HepG2 (cell line): ENCODE data around the gene GPR62. TPM values are rescaled to one million over a fixed set of nuclear protein-coding genes. Genes with fewer than 3 reads are reported as not detected.

Source experiments
- BRF2 ChIP-seq: sonication (generic); formaldehyde crosslinking; IDR thresholded peaks from 2 replicates; pipeline ENCODE4 v1.8.1; 2022; ENCODE audit warnings: mild to moderate bottlenecking, missing genetic modification reagents
- ETV5 ChIP-seq: IDR thresholded peaks from 2 replicates; pipeline ENCODE4 v1.6.1; 2018; ENCODE audit warnings: missing biosample characterization, missing genetic modification reagents, inconsistent platforms, borderline replicate concordance
- FOXK1 ChIP-seq: sonication (generic); formaldehyde crosslinking; IDR thresholded peaks from 2 replicates; pipeline ENCODE4 v1.4.0; 2020; ENCODE audit warnings: low read depth, missing genetic modification reagents, borderline replicate concordance
- FOXP1 ChIP-seq, 2 experiments: fragments of 450-650 bp in 1 of 2; IDR thresholded peaks; 2 replicates each; pipeline ENCODE4 v1.6.1; 2017 to 2018; ENCODE audit warnings: antibody characterized with exemption in 1 of 2
- GPN1 ChIP-seq: sonication (generic); formaldehyde crosslinking; IDR thresholded peaks from 2 replicates; pipeline ENCODE4 v1.5.1; 2020; ENCODE audit warnings: missing genetic modification reagents, borderline replicate concordance
- HHEX ChIP-seq: IDR thresholded peaks from 2 replicates; pipeline ENCODE4 v1.6.1; 2016; ENCODE audit warnings: control low read depth
- HNRNPLL ChIP-seq: fragments of 200-400 bp; formaldehyde crosslinking; IDR thresholded peaks from 2 replicates; pipeline ENCODE4 v1.6.1; 2017; ENCODE audit warnings: mild to moderate bottlenecking, low read depth, low read length; ENCODE audit not compliant: poor library complexity, severe bottlenecking
- NFKBIZ ChIP-seq: IDR thresholded peaks from 2 replicates; pipeline ENCODE4 v1.6.1; 2018; ENCODE audit warnings: missing genetic modification reagents, missing compliant biosample characterization
- NR1H2 ChIP-seq: sonication (generic); formaldehyde crosslinking; IDR thresholded peaks from 2 replicates; pipeline ENCODE4 v1.8.1; 2022; ENCODE audit warnings: low read depth, missing genetic modification reagents, borderline replicate concordance
- RNF219 ChIP-seq: sonication (generic); formaldehyde crosslinking; IDR thresholded peaks from 2 replicates; pipeline ENCODE4 v1.5.0; 2020; ENCODE audit warnings: mild to moderate bottlenecking, missing genetic modification reagents
- SETDB1 ChIP-seq: sonication (generic); formaldehyde crosslinking; IDR thresholded peaks from 2 replicates; pipeline ENCODE4 v1.5.1; 2020; ENCODE audit warnings: missing genetic modification reagents, mild to moderate bottlenecking, borderline replicate concordance
- SRSF1 ChIP-seq: fragments of 200-400 bp; formaldehyde crosslinking; optimal IDR thresholded peaks from 2 replicates; pipeline ENCODE3; 2017; ENCODE audit warnings: mild to moderate bottlenecking, low read depth, low read length, moderate library complexity
- TIGD3 ChIP-seq: sonication (generic); formaldehyde crosslinking; IDR thresholded peaks from 2 replicates; pipeline ENCODE4 v1.5.1; 2020; ENCODE audit warnings: mild to moderate bottlenecking, missing genetic modification reagents, borderline replicate concordance
- ZNF225 ChIP-seq: sonication (generic); formaldehyde crosslinking; IDR thresholded peaks from 2 replicates; pipeline ENCODE4 v1.4.0; 2020; ENCODE audit warnings: mild to moderate bottlenecking, missing genetic modification reagents
- ZNF468 ChIP-seq: sonication (generic); formaldehyde crosslinking; IDR thresholded peaks from 2 replicates; pipeline ENCODE4 v1.8.0; 2022; ENCODE audit warnings: mild to moderate bottlenecking, moderate library complexity, missing genetic modification reagents
- polyA plus RNA-seq, 8 experiments: library from polyadenylated mRNA; depleted of rRNA in 3 of 8; stranded (reverse) in 7 of 8; unstranded in 1 of 8; fragments of >200 nt; fragmentation: Illumina TruSeq in 4 of 8; extraction: Trizol in 4 of 8; gene quantifications; 2 replicates each; pipeline versions ENCODE4 v1.2.1 to v1.2.3, GENCODE V29; 2011 to 2016; ENCODE audit warnings: low read depth in 4 of 8, missing spikeins in 1 of 8, mixed read lengths in 1 of 8; ENCODE audit not compliant: insufficient read depth in 1 of 8
- total RNA-seq, 5 experiments: library from RNA; depleted of rRNA; stranded (reverse); fragments of >200 nt; fragmentation: Illumina TruSeq; extraction: Trizol; gene quantifications; 2 replicates each; pipeline ENCODE4 v1.2.3, GENCODE V29; 2016; ENCODE audit warnings: low read depth in 1 of 5
- TF ChIP-seq, protein P1 (sequence below): sonication (generic); formaldehyde crosslinking; IDR thresholded peaks from 2 replicates; pipeline ENCODE4 v1.5.0; 2020; ENCODE audit warnings: missing genetic modification reagents, mild to moderate bottlenecking, borderline replicate concordance
- TF ChIP-seq, protein P2 (sequence below): sonication (generic); formaldehyde crosslinking; IDR thresholded peaks from 2 replicates; pipeline ENCODE4 v1.5.1; 2020; ENCODE audit warnings: missing genetic modification reagents, mild to moderate bottlenecking, borderline replicate concordance

The GPR62 gene
- total and polyA plus RNA-seq, 2 of the 13 experiments (the other 11 are each of a cell fraction or from before 2014, with no cell fraction given), result not detected

DNA sequence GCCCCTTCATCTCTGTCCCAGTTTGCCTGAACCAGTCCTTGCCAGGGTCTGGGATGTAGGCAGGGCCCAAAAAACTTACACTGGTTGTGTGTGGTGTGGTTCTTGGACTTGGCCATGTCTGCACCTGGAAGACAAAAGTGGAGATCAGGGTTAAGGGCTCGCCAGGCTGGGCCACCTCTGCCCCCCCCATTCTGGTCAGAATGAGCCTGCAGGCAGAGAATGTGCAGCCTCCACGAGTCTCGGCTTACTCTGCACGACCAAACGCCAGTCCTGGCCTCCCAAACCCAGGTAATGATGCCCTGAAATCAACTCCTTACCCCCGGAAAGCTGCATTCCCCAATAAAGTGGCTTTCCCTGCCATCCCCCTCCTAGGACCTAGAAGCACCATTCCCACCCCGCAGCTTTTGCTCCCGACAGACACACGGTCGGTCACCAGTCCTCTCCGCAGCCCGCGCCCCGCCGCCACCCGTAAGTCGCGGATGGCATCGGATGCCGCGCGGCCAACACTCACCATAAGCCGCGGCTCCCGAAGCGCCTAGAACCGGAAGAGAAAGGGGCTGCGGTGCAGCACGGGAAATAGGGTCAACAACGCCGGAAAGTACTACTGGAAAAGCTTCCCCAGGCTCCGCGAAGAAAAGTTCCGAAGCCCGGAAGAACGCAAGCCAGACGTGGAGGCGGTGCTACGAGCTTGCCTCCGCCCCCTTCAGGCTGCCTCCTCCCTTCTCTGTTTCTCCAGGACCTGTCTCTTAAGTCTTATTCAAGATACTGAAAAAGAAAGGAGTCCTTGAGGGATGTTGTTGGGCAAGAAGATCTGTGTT, 40.4 kb downstream of the GPR62 start, which contains the start of gene RPL29 (continued):
- peak; percentile 70 for TF ChIP-seq BRF2 (CRISPR knock-in tag)
- peak; percentile 96; the same call in 1 of the 2 replicates for TF ChIP-seq FOXK1 (CRISPR knock-in tag)
- TF ChIP-seq FOXP1 (IDR thresholded peaks at IDR 0.05), result no peak
- no peak for TF ChIP-seq FOXP1 (CRISPR knock-in tag; IDR thresholded peaks at IDR 0.05)
- TF ChIP-seq, protein P1, sequence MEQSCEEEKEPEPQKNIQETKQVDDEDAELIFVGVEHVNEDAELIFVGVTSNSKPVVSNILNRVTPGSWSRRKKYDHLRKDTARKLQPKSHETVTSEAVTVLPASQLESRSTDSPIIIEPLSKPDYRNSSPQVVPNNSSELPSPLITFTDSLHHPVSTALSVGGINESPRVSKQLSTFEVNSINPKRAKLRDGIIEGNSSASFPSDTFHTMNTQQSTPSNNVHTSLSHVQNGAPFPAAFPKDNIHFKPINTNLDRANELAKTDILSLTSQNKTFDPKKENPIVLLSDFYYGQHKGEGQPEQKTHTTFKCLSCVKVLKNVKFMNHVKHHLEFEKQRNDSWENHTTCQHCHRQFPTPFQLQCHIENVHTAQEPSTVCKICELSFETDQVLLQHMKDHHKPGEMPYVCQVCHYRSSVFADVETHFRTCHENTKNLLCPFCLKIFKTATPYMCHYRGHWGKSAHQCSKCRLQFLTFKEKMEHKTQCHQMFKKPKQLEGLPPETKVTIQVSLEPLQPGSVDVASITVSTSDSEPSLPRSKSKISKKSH (CRISPR knock-in tag), result peak; percentile 49; the same call in 1 of the 2 replicates
- peak; percentile 96 for TF ChIP-seq SRSF1
- TF ChIP-seq HHEX (CRISPR knock-in tag), result no peak
- no peak for TF ChIP-seq TIGD3 (CRISPR knock-in tag)
- TF ChIP-seq ETV5 (CRISPR knock-in tag), result peak; percentile 96
- TF ChIP-seq ZNF225, result peak; percentile 56; the same call in 1 of the 2 replicates
- TF ChIP-seq NFKBIZ (CRISPR knock-in tag), result no peak
- no peak for TF ChIP-seq SETDB1 (CRISPR knock-in tag)
- TF ChIP-seq ZNF468 (CRISPR knock-in tag), result peak; percentile 84; the same call in 1 of the 2 replicates
- TF ChIP-seq NR1H2 (CRISPR knock-in tag), result no peak
- no peak; the same call in 1 of the 2 replicates for TF ChIP-seq GPN1
- TF ChIP-seq RNF219 (CRISPR knock-in tag), result peak; percentile 68; the same call in 1 of the 2 replicates
- TF ChIP-seq HNRNPLL, result peak; percentile 65
- TF ChIP-seq, protein P2, sequence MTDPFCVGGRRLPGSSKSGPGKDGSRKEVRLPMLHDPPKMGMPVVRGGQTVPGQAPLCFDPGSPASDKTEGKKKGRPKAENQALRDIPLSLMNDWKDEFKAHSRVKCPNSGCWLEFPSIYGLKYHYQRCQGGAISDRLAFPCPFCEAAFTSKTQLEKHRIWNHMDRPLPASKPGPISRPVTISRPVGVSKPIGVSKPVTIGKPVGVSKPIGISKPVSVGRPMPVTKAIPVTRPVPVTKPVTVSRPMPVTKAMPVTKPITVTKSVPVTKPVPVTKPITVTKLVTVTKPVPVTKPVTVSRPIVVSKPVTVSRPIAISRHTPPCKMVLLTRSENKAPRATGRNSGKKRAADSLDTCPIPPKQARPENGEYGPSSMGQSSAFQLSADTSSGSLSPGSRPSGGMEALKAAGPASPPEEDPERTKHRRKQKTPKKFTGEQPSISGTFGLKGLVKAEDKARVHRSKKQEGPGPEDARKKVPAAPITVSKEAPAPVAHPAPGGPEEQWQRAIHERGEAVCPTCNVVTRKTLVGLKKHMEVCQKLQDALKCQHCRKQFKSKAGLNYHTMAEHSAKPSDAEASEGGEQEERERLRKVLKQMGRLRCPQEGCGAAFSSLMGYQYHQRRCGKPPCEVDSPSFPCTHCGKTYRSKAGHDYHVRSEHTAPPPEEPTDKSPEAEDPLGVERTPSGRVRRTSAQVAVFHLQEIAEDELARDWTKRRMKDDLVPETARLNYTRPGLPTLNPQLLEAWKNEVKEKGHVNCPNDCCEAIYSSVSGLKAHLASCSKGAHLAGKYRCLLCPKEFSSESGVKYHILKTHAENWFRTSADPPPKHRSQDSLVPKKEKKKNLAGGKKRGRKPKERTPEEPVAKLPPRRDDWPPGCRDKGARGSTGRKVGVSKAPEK (CRISPR knock-in tag), result peak; percentile 28; the same call in 1 of the 2 replicates
